OCI-LY1 (cell line): ENCODE data around the gene PLEKHJ1.

Source experiments
- EZH2 ChIP-seq: fragments of 200-600 bp; sonication (generic), shearing (Covaris generic); IDR thresholded peaks from 2 replicates; pipeline ENCODE4 v1.8.0; 2017; ENCODE audit warnings: borderline replicate concordance, mixed run types, mild to moderate bottlenecking, antibody characterized with exemption, low read length, moderate library complexity, mixed read lengths
- TF ChIP-seq, protein P1 (sequence below): fragments of 200-600 bp; sonication (generic), shearing (Covaris generic); IDR thresholded peaks from 2 replicates; pipeline ENCODE4 v1.5.1; 2017; ENCODE audit warnings: mild to moderate bottlenecking, antibody characterized with exemption, low read length, moderate library complexity, mixed read lengths

DNA sequence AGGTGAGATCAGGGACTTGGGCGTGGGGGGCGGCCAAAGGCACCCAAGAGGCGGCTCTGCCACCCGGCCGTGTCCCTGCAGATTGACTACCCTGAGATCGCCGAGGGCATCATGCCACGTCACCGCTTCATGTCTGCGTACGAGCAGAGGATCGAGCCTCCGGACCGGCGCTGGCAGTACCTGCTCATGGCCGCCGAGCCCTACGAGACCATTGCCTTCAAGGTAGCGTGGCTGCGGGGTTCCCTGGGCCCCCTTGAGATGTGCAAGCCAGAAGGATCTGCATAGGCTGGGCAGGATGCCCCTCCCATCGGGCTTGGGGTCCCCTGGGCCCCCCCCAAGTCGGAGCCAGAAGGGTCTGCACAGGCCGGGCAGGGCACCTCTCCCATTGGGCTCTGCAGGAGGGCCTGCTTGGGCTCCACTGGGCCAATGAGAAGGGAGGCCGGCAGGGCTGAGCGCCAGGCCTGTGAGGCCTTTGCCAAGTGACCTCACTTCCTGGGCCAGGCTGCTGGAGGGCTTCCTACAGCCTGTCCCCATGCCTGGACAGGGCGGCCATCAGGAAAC is 10.8 kb upstream of the PLEKHJ1 start:
- TF ChIP-seq, protein P1, sequence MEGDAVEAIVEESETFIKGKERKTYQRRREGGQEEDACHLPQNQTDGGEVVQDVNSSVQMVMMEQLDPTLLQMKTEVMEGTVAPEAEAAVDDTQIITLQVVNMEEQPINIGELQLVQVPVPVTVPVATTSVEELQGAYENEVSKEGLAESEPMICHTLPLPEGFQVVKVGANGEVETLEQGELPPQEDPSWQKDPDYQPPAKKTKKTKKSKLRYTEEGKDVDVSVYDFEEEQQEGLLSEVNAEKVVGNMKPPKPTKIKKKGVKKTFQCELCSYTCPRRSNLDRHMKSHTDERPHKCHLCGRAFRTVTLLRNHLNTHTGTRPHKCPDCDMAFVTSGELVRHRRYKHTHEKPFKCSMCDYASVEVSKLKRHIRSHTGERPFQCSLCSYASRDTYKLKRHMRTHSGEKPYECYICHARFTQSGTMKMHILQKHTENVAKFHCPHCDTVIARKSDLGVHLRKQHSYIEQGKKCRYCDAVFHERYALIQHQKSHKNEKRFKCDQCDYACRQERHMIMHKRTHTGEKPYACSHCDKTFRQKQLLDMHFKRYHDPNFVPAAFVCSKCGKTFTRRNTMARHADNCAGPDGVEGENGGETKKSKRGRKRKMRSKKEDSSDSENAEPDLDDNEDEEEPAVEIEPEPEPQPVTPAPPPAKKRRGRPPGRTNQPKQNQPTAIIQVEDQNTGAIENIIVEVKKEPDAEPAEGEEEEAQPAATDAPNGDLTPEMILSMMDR, result no peak
- no peak for TF ChIP-seq EZH2
